ENCODE results near the gene FOXP1.
A peak's percentile ranks its signal among the peaks of the same experiment; 100 is the strongest.

FOXP1 gene

DNA sequence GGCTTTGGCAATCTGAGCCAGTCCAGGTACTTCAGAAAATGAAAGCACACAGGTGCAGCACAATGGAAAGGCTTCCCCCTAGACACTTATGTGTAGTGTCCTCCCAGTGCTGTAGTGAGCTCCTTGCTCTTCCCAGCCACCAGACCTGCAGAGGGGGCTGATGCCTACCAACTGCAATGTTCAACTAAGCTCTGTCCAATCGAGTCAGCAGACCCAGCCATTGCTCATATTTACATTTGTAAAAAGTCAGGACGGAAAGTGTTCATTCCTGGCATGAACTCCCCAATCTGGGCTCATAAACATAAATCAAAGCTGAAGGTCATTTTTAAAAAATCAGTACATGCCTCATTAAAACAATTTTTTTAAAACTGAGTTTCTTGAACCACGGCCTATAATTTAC, 73.0 kb downstream of the FOXP1 start:
- TF ChIP-seq, protein P1, sequence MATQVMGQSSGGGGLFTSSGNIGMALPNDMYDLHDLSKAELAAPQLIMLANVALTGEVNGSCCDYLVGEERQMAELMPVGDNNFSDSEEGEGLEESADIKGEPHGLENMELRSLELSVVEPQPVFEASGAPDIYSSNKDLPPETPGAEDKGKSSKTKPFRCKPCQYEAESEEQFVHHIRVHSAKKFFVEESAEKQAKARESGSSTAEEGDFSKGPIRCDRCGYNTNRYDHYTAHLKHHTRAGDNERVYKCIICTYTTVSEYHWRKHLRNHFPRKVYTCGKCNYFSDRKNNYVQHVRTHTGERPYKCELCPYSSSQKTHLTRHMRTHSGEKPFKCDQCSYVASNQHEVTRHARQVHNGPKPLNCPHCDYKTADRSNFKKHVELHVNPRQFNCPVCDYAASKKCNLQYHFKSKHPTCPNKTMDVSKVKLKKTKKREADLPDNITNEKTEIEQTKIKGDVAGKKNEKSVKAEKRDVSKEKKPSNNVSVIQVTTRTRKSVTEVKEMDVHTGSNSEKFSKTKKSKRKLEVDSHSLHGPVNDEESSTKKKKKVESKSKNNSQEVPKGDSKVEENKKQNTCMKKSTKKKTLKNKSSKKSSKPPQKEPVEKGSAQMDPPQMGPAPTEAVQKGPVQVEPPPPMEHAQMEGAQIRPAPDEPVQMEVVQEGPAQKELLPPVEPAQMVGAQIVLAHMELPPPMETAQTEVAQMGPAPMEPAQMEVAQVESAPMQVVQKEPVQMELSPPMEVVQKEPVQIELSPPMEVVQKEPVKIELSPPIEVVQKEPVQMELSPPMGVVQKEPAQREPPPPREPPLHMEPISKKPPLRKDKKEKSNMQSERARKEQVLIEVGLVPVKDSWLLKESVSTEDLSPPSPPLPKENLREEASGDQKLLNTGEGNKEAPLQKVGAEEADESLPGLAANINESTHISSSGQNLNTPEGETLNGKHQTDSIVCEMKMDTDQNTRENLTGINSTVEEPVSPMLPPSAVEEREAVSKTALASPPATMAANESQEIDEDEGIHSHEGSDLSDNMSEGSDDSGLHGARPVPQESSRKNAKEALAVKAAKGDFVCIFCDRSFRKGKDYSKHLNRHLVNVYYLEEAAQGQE (IDR thresholded peaks at IDR 0.05; ENCODE audit: insufficient read depth in 1 of 2, low read depth in 2 of 2, low read length in 2 of 2), result peak; percentile 50 to 83; a peak in 3 of 4 replicates
- no peak for TF ChIP-seq POLR2AphosphoS5 (IDR thresholded peaks at IDR 0.05; ENCODE audit: low read depth, low read length)

DNA sequence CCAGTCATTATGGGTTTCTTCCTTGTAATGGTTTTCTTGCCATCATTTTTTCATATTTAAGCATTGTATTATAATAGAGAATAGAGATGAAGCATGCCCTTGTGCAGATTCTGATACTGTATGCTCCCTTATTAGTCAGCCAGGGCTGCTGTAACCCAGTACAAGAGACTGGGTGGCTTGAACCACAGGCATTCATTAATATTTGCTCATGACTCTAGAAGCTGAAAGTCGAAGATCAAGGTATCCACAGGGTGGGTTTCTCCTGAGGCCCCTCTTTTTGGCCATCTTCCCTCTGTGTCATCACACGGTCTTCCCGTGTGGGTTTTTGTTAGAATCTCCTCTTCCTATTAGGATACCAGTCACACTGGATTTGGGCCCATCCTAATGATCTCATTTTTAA, 74.5 kb downstream of the FOXP1 start:
- TF ChIP-seq, protein P1 (IDR thresholded peaks at IDR 0.05; ENCODE audit: insufficient read depth in 1 of 2, low read depth in 2 of 2, low read length in 2 of 2), result no peak
- TF ChIP-seq POLR2AphosphoS5 (IDR thresholded peaks at IDR 0.05; ENCODE audit: low read depth, low read length) (no peak), FOXP2 (optimal IDR thresholded peaks at IDR 0.05; ENCODE audit: borderline replicate concordance, extremely low read depth, extremely low read length, insufficient read depth) (no peak), TAF1 (IDR thresholded peaks at IDR 0.05; ENCODE audit: borderline replicate concordance, insufficient read depth, low read length) (no peak), SIN3A (IDR thresholded peaks at IDR 0.05; ENCODE audit: borderline replicate concordance, insufficient read depth, low read length) (no peak)

- TF ChIP-seq FOXP2 (optimal IDR thresholded peaks at IDR 0.05; ENCODE audit: borderline replicate concordance, extremely low read depth, extremely low read length, insufficient read depth), result no peak
These were observed 77.7 kb downstream of the FOXP1 start for GRCh38 chr3:71505767-71506350.

DNA sequence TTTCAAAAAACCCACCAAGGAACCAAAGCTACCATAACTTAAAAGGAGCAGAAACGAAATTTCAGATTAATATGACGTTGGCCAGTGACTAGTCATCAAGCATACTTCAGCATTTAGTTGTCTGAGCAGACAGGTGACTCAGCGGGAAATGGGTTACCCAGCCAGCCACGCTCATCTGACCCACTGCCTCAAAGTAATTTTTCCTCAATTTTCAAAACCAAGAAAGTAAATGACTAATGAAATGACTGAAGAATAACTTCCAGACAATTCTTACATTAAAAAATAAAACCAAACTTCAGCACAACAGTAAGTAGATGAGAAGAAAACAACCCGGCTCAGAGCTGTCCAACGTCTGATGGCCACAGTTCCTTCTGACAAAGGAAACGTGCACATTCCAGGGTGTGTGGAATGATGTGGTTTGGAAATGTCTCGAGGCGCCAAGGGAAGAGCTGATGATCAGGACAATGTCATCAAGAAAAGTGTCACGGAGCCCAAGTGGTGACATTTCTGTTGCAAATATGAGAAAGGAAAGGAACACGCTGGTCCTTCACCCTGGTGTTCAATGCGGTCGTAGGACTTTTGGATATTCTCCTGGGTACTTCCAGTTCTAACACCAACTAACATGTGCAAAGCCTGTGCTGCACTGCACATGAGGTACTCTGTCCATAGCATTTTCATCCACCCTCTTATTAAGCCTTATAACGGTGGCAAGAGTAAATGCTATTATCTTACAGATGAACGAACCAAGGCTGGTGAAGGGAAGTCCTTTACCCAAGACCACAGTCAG, 79.1 kb downstream of the FOXP1 start:
- no peak for TF ChIP-seq TAF1 (IDR thresholded peaks at IDR 0.05; ENCODE audit: borderline replicate concordance, insufficient read depth, low read length)
- TF ChIP-seq, protein P1 (IDR thresholded peaks at IDR 0.05; ENCODE audit: insufficient read depth in 1 of 2, low read depth in 2 of 2, low read length in 2 of 2), result peak in 1 of 2 experiments; percentile 78; a peak in 2 of 4 replicates
- no peak for TF ChIP-seq POLR2AphosphoS5 (IDR thresholded peaks at IDR 0.05; ENCODE audit: low read depth, low read length)

DNA sequence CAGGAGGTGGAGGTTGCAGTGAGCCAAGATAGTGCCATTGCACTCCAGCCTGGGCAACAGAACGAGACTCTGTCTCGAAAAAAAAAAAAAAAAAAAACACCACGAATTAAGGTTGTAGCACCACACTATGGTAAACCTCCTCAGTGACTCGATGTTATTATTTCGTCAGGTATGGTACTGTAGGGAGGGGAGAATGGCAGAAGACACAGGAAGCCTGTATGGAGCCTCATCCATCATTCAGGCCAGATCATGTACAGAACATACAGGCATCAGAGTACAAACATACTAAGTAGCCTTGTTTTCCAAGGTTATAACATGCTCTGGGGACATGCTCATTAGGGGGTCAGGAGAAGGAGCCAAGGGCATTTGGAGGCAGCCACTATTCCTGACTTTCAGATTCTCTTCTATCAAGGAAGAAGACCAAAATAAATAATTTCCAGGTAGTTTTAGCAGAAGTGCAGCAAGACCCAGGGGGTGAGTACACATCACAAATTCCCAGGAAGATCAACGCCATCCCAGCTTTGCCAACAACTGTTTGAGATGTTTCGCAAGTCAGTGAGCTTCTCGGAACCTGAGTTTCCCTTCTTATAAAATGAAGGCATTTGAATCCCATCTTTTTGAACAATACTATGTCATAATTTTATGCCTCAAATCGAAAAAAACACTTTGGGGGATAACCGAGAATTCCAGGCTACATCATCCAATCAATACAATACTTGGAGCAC, 79.8 kb downstream of the FOXP1 start:
- no peak for TF ChIP-seq FOXP2 (optimal IDR thresholded peaks at IDR 0.05; ENCODE audit: borderline replicate concordance, extremely low read depth, extremely low read length, insufficient read depth)
- TF ChIP-seq, protein P1 (IDR thresholded peaks at IDR 0.05; ENCODE audit: insufficient read depth in 1 of 2, low read depth in 2 of 2, low read length in 2 of 2), result no peak
- TF ChIP-seq TAF1 (IDR thresholded peaks at IDR 0.05; ENCODE audit: borderline replicate concordance, insufficient read depth, low read length), result no peak
- no peak for TF ChIP-seq SIN3A (IDR thresholded peaks at IDR 0.05; ENCODE audit: borderline replicate concordance, insufficient read depth, low read length)
- no peak for TF ChIP-seq POLR2AphosphoS5 (IDR thresholded peaks at IDR 0.05; ENCODE audit: low read depth, low read length)
